ENCODE results near the gene EPOP. TPM values are rescaled to one million over a fixed set of nuclear protein-coding genes. Genes with fewer than 3 reads are reported as not detected.

Gene EPOP
- total RNA-seq, 1 experiment from 2014 or later, result 37.9 TPM

GRCh38 chr17:38677819-38678218, 3.1 kb upstream of the EPOP start:
- Histone ChIP-seq H3K9me3 (ENCODE audit: control insufficient read depth in 1 of 2, insufficient read depth in 1 of 2, low read depth in 1 of 2, low read length in 2 of 2) (no peaks in the 10 kb centered on the region), H3K36me3 (ENCODE audit: control insufficient read depth in 1 of 2, insufficient read depth in 2 of 2, low read length in 2 of 2) (no peaks in the 10 kb centered on the region), H3K4me1 (ENCODE audit: control insufficient read depth in 1 of 2, insufficient read depth in 2 of 2, low read length in 2 of 2) (peaks cover 23 to 52% of the 10 kb centered on the region in 2 experiments), H4K20me1 (ENCODE audit: insufficient read depth) (no peaks in the 10 kb centered on the region), H3K4me2 (ENCODE audit: low read length) (peak overlapping the region; percentile 46), H3K27ac (ENCODE audit: low read depth, low read length) (no peak overlapping the region), H3K27me3 (ENCODE audit: insufficient read depth, low read length) (no peaks in the 10 kb centered on the region), H3K4me3 (replicated peaks in 1 of 2; ENCODE audit: low read depth in 1 of 2, low read length in 2 of 2) (no peak overlapping the region), H3K9me2 (ENCODE audit: insufficient read depth) (no peaks in the 10 kb centered on the region), H2AFZ (ENCODE audit: low read depth, low read length, poor library complexity, severe bottlenecking) (no peak overlapping the region), H3K9ac (ENCODE audit: low read length) (no peak overlapping the region), H3K79me2 (ENCODE audit: insufficient read depth, low read length) (peaks cover 14% of the 10 kb centered on the region; the same call in 1 of the 2 replicates)
- no TSS peak for BruUV-seq (replicated peaks)
- TF ChIP-seq SP1 (IDR thresholded peaks at IDR 0.05; ENCODE audit: low read depth) (no peak), SRF (IDR thresholded peaks at IDR 0.05; ENCODE audit: low read depth) (no peak), YY1 (IDR thresholded peaks at IDR 0.05; ENCODE audit: extremely low read depth, insufficient replicate concordance, low read depth, low read length) (no peak), ZFX (IDR thresholded peaks at IDR 0.05) (no peak), CBX3 (IDR thresholded peaks at IDR 0.05; ENCODE audit: low read depth) (no peak), ZNF274 (IDR thresholded peaks at IDR 0.05; ENCODE audit: low read depth, low read length) (no peak), JUND (IDR thresholded peaks at IDR 0.05) (no peak), EZH2phosphoT487 (IDR thresholded peaks at IDR 0.05; ENCODE audit: borderline replicate concordance) (no peak), TCF7L2 (IDR thresholded peaks at IDR 0.05; ENCODE audit: borderline replicate concordance, extremely low read depth, insufficient read depth, insufficient read length) (no peak), ATF3 (IDR thresholded peaks at IDR 0.05) (no peak), CTCF (IDR thresholded peaks at IDR 0.05 in 2 of 3, conservative IDR thresholded peaks at IDR 0.05 in 1 of 3; ENCODE audit: borderline replicate concordance in 1 of 3, insufficient read depth in 1 of 3, low read depth in 2 of 3, low read length in 2 of 3) (no peak), ELF1 (IDR thresholded peaks at IDR 0.05; ENCODE audit: borderline replicate concordance, low read depth) (no peak), FOSL1 (IDR thresholded peaks at IDR 0.05; ENCODE audit: low read depth) (no peak), RAD21 (IDR thresholded peaks at IDR 0.05; ENCODE audit: low read depth) (no peak), POLR2A (IDR thresholded peaks at IDR 0.05; ENCODE audit: borderline replicate concordance, extremely low read depth, insufficient read depth, insufficient read length) (no peak), SIN3A (IDR thresholded peaks at IDR 0.05; ENCODE audit: low read depth) (no peak)
- TF ChIP-seq, protein P1, sequence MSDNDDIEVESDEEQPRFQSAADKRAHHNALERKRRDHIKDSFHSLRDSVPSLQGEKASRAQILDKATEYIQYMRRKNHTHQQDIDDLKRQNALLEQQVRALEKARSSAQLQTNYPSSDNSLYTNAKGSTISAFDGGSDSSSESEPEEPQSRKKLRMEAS (IDR thresholded peaks at IDR 0.05), result no peak
- TF ChIP-seq, protein P2, sequence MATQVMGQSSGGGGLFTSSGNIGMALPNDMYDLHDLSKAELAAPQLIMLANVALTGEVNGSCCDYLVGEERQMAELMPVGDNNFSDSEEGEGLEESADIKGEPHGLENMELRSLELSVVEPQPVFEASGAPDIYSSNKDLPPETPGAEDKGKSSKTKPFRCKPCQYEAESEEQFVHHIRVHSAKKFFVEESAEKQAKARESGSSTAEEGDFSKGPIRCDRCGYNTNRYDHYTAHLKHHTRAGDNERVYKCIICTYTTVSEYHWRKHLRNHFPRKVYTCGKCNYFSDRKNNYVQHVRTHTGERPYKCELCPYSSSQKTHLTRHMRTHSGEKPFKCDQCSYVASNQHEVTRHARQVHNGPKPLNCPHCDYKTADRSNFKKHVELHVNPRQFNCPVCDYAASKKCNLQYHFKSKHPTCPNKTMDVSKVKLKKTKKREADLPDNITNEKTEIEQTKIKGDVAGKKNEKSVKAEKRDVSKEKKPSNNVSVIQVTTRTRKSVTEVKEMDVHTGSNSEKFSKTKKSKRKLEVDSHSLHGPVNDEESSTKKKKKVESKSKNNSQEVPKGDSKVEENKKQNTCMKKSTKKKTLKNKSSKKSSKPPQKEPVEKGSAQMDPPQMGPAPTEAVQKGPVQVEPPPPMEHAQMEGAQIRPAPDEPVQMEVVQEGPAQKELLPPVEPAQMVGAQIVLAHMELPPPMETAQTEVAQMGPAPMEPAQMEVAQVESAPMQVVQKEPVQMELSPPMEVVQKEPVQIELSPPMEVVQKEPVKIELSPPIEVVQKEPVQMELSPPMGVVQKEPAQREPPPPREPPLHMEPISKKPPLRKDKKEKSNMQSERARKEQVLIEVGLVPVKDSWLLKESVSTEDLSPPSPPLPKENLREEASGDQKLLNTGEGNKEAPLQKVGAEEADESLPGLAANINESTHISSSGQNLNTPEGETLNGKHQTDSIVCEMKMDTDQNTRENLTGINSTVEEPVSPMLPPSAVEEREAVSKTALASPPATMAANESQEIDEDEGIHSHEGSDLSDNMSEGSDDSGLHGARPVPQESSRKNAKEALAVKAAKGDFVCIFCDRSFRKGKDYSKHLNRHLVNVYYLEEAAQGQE (IDR thresholded peaks at IDR 0.05; ENCODE audit: low read depth), result no peak
- ATAC-seq, result no peak
- DNase-seq (ENCODE audit: low read depth, low spot score), result no peak
- RAD21 ChIA-PET (ENCODE audit: low non-redundant PET in 1 of 2, low total read pairs in 2 of 2, uncharacterized antibody in 2 of 2, unreplicated experiment in 2 of 2), result interaction anchor here in 1 of 2 experiments (0.6 to 1.3 kb wide), 2 partner anchors 58 to 69 kb away, joined by 3 to 5 read pairs; no protein-coding TSS in a partner anchor
- POLR2A ChIA-PET, result interaction anchor here (0.6 to 1.7 kb wide), 3 partner anchors 25 to 171 kb away, joined by 3 to 4 read pairs (median 3); no protein-coding TSS in a partner anchor
- CTCF ChIA-PET, result interaction anchor here (1.8 to 3.3 kb wide), 3 partner anchors 10 to 57 kb away, joined by 5 to 19 read pairs (median 9); no protein-coding TSS in a partner anchor
- intact Hi-C loops (cut with micrococcal nuclease), result loop anchor here (1.0 to 5.0 kb wide), 2 partner anchors 57 to 74 kb away; partner anchors contain the start of gene PSMB3
